GM10266 (cell line): ENCODE results near the gene ATF1.

ENCODE experiments used
- DNase-seq: peaks from one replicate; pipeline ENCODE4 v3.0.0; 2012; ENCODE audit errors: extremely low spot score
- CTCF ChIP-seq: IDR thresholded peaks from 2 replicates; pipeline ENCODE4 v1.5.1; 2012; ENCODE audit warnings: mild to moderate bottlenecking, low read depth; ENCODE audit not compliant: control insufficient read depth, insufficient read depth; ENCODE audit errors: missing control alignments

The ATF1 gene

DNA sequence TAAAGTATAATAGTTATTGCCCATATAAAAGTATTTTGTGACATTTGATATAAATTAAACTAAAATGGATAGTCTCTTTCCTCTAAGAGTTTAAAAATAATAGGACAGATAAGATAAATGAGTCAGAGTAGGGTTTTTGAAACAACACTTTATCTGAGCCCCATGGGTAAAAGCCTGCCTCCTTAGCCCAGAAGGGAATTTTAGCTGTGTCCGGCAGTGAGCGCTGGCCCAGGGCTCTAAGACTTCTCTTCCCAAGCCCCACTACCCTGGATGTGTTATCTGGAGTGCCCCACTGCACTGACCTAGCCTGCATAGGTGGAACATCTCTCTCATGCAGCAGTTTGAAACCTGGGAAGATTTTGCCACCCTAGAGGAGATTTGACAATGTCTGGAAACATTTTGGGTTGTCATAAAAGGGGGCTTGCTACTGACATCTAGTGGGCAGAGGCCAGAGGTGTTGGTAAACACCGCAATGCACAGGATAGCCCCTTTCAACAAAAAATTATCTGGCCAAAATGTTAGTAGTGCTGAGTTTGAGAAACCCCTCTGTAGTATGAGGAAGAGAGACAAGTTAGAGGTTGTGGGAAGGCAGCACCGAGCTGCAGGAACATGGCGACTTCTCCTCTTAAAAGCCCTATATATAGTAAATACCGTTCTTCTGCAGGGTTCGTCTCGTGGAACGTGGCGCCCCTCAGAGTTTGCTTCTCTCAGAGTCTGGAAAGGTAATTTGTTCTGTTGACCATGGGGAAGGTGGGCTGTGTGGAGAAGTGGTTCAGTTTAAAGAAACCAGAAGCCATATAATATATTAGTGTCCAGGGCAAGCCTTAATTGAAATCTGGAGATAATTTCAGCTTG is 29.3 kb upstream of the ATF1 start:
- TF ChIP-seq CTCF: peak; percentile 54
- peak; percentile 19 for DNase-seq

DNA sequence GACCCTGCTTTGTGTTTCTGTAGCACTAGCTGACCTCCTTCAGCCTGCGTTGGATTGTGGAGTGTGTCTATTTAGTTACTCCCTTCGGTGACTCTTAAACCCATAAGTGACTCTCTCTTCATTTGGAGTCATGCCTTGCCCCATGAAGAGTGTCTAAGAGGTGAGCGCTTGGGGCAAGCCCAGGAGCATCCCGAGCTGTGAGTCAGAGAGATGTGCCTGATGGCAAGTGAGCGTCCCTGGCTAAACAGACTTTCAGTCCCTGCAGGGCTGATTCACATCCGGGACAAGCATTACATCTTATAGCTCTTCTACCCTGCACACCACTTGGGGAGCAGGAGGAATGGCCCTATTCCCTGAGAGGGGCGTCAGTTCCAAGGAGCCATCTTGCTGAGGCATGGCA is 24.3 kb upstream of the ATF1 start:
- no peak for TF ChIP-seq CTCF
- no peak for DNase-seq

- no peak for TF ChIP-seq CTCF
- DNase-seq: no peak
Observed at GRCh38 chr12:50740307-50740706, 23.6 kb upstream of the ATF1 start.

DNA sequence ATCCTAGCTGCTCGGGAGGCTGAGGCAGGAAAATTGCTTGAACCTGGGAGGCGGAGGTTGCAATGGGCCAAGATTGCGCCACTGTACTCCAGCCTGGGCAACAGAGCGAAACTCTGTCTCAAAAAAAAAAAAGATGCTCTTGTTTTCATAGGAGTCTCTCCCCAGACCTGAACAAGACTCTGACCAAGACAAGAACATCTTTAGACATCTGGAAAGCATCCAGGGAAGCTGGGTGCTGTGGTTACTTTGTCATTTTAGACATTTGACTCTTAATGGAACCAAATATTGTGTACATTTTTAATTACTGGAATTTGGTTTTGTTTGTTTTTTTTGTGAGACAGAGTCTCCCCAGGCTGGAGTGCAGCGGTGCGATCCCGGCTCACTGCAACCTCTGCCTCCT is 21.1 kb upstream of the ATF1 start:
- TF ChIP-seq CTCF: no peak
- DNase-seq: no peak

GRCh38 chr12:50745861-50746260 is 18.0 kb upstream of the ATF1 start:
- TF ChIP-seq CTCF: no peak

GRCh38 chr12:50746431-50746830 is 17.5 kb upstream of the ATF1 start:
- DNase-seq: no peak
- no peak for TF ChIP-seq CTCF

More at GRCh38 chr12:50745861-50746260, 18.0 kb upstream of the ATF1 start:
- no peak for DNase-seq

- TF ChIP-seq CTCF: no peak
- DNase-seq: no peak
Observed at GRCh38 chr12:50747817-50748216, 16.1 kb upstream of the ATF1 start.
